Stimulated activated CD8-positive, alpha-beta memory T cell treated with anti-CD3 and anti-CD28 coated beads, Interleukin-4, amount 100 ng/mL, for 4 hours (primary cell): ENCODE results near the gene SLC49A3.

Experiments used
- DNase-seq, 2 donors: peaks; one replicate each; pipeline ENCODE4 v3.0.0-alpha.2; 2020; ENCODE audit warnings: low read depth in 2 of 2, low spot score in 1 of 2

SLC49A3 gene

GRCh38 chr4:634599-634985 is 54.4 kb downstream of the SLC49A3 start:
- DNase-seq, result no peak

GRCh38 chr4:633976-634598 is 54.9 kb downstream of the SLC49A3 start:
- no peak for DNase-seq

DNA sequence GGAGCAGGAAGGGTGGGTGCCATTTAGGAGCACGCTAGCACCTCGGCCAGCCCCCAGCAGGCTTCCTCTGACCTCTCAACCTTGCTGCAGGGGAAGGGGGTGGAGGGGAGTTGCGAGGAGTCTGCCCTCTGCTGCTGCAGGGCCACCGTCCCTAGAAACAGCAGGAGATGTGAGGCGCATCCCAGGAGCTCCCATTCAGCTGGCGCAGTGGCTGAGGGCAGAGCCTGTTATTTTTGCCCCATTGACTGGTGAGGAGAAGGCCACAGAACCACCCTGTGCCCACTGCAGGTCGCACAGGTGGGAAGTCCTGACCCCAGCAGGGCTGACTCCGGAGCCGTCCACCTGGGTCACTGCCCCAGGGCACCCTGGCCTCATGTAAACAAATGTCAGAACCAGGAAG is 55.5 kb downstream of the SLC49A3 start:
- DNase-seq, result no peak

GRCh38 chr4:632926-633325 is 56.0 kb downstream of the SLC49A3 start:
- DNase-seq, result no peak

- no peak for DNase-seq
These were observed 56.7 kb downstream of the SLC49A3 start for GRCh38 chr4:632196-632790.
